Colonic mucosa (tissue), 4 donors: ENCODE data around the gene ADARB2. TPM values are rescaled to one million over a fixed set of nuclear protein-coding genes. Genes with fewer than 3 reads are reported as not detected.

ENCODE experiments used
- DNase-seq: peaks from one replicate; pipeline ENCODE4 v3.0.0-alpha.2; 2020
- H3K27ac ChIP-seq: fragments of 200-600 bp; one replicate; pipeline ENCODE4 v1.8.0; 2021
- H3K27me3 ChIP-seq: fragments of 200-600 bp; one replicate; pipeline ENCODE4 v1.8.0; 2021
- H3K36me3 ChIP-seq: fragments of 200-600 bp; one replicate; pipeline ENCODE4 v1.8.0; 2021
- H3K4me1 ChIP-seq: fragments of 200-600 bp; one replicate; pipeline ENCODE4 v1.8.0; 2021; ENCODE audit warnings: mild to moderate bottlenecking
- H3K4me3 ChIP-seq: fragments of 200-600 bp; one replicate; pipeline ENCODE4 v1.8.0; 2021
- H3K9ac ChIP-seq, 2 donors: one replicate each; pipeline ENCODE4 v1.7.0; 2013; ENCODE audit warnings: control low read depth in 2 of 2, low read depth in 2 of 2, low read length in 2 of 2
- H3K9me3 ChIP-seq: fragments of 200-600 bp; one replicate; pipeline ENCODE4 v1.8.0; 2021
- intact Hi-C: fragments of 100-400 bp; cut with DNase I; formaldehyde crosslinking; loops from one replicate; pipeline ENCODE4 v1.14.1; 2022
- total RNA-seq, 2 donors: library from RNA; stranded (reverse); fragmentation: NEBNext Ultra II Directional in 1 of 2; extraction: Animal tissue kit (Norgen Biotek cat#: 25700) in 1 of 2; gene quantifications; one replicate each; pipeline ENCODE4 v1.2.1, GENCODE V29; 2021
- TF ChIP-seq, protein P1 (sequence below): fragments of 200-600 bp; IDR thresholded peaks from one replicate; pipeline ENCODE4 v1.8.0; 2022; ENCODE audit warnings: antibody characterized with exemption, mild to moderate bottlenecking
- donor health status: healthy.
- donor health status: DM: no; HTN: no; CAD: no.
- donor health status: DM: no; HTN: no; CAD: no.

Gene ADARB2
- total RNA-seq, 2 donors from 2014 or later = 0.19 TPM; not detected in 1

GRCh38 chr10:1660815-1661214 is 76.5 kb downstream of the ADARB2 start:
- no peaks in the 10 kb centered on the region for H3K27me3 ChIP-seq
- no peak overlapping the region for H3K9ac ChIP-seq
- H3K4me3 ChIP-seq = no peak overlapping the region
- TF ChIP-seq, protein P1, sequence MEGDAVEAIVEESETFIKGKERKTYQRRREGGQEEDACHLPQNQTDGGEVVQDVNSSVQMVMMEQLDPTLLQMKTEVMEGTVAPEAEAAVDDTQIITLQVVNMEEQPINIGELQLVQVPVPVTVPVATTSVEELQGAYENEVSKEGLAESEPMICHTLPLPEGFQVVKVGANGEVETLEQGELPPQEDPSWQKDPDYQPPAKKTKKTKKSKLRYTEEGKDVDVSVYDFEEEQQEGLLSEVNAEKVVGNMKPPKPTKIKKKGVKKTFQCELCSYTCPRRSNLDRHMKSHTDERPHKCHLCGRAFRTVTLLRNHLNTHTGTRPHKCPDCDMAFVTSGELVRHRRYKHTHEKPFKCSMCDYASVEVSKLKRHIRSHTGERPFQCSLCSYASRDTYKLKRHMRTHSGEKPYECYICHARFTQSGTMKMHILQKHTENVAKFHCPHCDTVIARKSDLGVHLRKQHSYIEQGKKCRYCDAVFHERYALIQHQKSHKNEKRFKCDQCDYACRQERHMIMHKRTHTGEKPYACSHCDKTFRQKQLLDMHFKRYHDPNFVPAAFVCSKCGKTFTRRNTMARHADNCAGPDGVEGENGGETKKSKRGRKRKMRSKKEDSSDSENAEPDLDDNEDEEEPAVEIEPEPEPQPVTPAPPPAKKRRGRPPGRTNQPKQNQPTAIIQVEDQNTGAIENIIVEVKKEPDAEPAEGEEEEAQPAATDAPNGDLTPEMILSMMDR = no peak
- H3K36me3 ChIP-seq = no peaks in the 10 kb centered on the region
- DNase-seq = no peak
- intact Hi-C loops = no loop called here
- H3K27ac ChIP-seq = no peak overlapping the region
- no peaks in the 10 kb centered on the region for H3K4me1 ChIP-seq
- H3K9me3 ChIP-seq = no peaks in the 10 kb centered on the region

- Histone ChIP-seq H3K4me3 (no peak overlapping the region), H3K36me3 (no peaks in the 10 kb centered on the region), H3K9me3 (no peaks in the 10 kb centered on the region), H3K27ac (no peak overlapping the region), H3K4me1 (no peaks in the 10 kb centered on the region), H3K27me3 (no peaks in the 10 kb centered on the region), H3K9ac (no peak overlapping the region)
- DNase-seq = no peak
- intact Hi-C loops = no loop called here
- TF ChIP-seq, protein P1 = no peak
These were observed 76.9 kb downstream of the ADARB2 start for GRCh38 chr10:1660386-1660785.

- H3K9me3 ChIP-seq = no peaks in the 10 kb centered on the region
- no peaks in the 10 kb centered on the region for H3K4me1 ChIP-seq
- intact Hi-C loops = no loop called here
- no peak overlapping the region for H3K27ac ChIP-seq
- H3K9ac ChIP-seq = no peak overlapping the region
- H3K27me3 ChIP-seq = no peaks in the 10 kb centered on the region
- no peak for DNase-seq
- TF ChIP-seq, protein P1 = no peak
- no peaks in the 10 kb centered on the region for H3K36me3 ChIP-seq
- no peak overlapping the region for H3K4me3 ChIP-seq
These were observed 78.0 kb downstream of the ADARB2 start for GRCh38 chr10:1659221-1659791.

DNA sequence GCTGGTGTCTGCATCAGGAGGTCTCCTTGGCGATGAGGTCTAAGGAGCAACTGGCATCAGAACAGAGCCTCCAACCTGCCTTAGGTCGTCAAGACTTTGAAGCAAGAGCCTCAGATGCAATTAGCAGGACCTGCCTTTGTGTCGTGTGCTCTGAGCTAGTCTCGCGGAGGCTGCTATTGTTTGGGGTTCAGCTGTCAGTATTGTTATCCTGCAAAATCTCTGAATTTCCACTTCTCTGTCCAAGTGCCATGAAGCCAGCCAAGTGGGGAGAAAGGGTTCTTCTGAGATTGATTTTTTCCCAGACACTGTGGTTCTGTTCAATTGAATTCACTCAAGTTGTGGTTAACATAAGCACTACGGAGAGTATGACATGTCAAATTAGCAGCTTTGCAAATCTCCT is 78.7 kb downstream of the ADARB2 start:
- intact Hi-C loops = no loop called here
- no peaks in the 10 kb centered on the region for H3K9me3 ChIP-seq
- H3K27me3 ChIP-seq = no peaks in the 10 kb centered on the region
- no peak overlapping the region for H3K4me3 ChIP-seq
- no peak overlapping the region for H3K27ac ChIP-seq
- TF ChIP-seq, protein P1 = no peak
- H3K4me1 ChIP-seq = no peaks in the 10 kb centered on the region
- no peak overlapping the region for H3K9ac ChIP-seq
- H3K36me3 ChIP-seq = no peaks in the 10 kb centered on the region
- DNase-seq = no peak

- TF ChIP-seq, protein P1 = no peak
- no peak for DNase-seq
These were observed 79.8 kb downstream of the ADARB2 start for GRCh38 chr10:1657479-1657878.

More at GRCh38 chr10:1657479-1657878, 79.8 kb downstream of the ADARB2 start:
- Histone ChIP-seq H3K27ac (no peak overlapping the region), H3K4me3 (no peak overlapping the region), H3K9me3 (no peaks in the 10 kb centered on the region), H3K9ac (no peak overlapping the region), H3K27me3 (no peaks in the 10 kb centered on the region), H3K36me3 (no peaks in the 10 kb centered on the region), H3K4me1 (no peaks in the 10 kb centered on the region)
- intact Hi-C loops = no loop called here
